Tibial nerve (tissue), 3 donors: ENCODE data around the gene SULT1C4.

Experiments used
- POLR2A ChIP-seq, 2 donors: fragments of 450-650 bp; IDR thresholded peaks; one replicate each; pipeline ENCODE4 v1.6.1; 2017; ENCODE audit warnings: antibody characterized with exemption in 2 of 2, mild to moderate bottlenecking in 2 of 2, moderate library complexity in 2 of 2
- TF ChIP-seq, protein P1 (sequence below), 5 experiments: fragments of 200-600 bp in 3 of 5; fragments of 450-650 bp in 2 of 5; sonication (generic) in 3 of 5; IDR thresholded peaks; one replicate each; pipeline ENCODE4 v1.5.1; 2016 to 2019; ENCODE audit warnings: antibody characterized with exemption in 5 of 5, mild to moderate bottlenecking in 3 of 5, moderate library complexity in 2 of 5

DNA sequence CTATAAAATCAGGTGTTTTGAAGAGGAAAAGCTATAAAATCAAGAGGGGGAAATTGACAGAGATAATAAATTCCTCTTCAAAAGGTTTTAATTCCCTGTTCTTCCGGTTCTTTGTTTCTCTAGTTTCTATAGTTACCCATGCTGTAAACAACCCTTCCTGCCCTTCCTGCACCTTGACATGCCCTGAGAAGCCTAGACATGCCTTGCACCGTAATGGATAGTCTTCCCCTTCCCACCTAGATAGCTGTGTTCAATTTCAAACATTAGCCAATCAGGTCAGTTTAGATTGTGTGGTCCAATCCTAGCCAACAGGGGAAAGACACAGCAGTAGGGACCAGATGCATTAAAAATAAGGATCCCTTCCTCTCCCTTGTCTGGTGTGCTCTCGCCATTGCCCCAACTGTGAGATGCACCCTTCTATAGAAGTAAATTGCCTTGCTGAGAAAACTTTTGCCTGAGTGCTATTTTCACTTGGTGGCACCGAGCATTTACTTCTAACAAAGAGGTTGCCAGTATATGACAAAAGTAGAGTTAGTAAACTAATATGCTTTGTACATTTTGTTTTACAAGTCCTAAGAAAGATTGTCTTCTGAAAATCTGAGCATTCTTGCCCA, 27.1 kb downstream of the SULT1C4 start:
- TF ChIP-seq, protein P1, sequence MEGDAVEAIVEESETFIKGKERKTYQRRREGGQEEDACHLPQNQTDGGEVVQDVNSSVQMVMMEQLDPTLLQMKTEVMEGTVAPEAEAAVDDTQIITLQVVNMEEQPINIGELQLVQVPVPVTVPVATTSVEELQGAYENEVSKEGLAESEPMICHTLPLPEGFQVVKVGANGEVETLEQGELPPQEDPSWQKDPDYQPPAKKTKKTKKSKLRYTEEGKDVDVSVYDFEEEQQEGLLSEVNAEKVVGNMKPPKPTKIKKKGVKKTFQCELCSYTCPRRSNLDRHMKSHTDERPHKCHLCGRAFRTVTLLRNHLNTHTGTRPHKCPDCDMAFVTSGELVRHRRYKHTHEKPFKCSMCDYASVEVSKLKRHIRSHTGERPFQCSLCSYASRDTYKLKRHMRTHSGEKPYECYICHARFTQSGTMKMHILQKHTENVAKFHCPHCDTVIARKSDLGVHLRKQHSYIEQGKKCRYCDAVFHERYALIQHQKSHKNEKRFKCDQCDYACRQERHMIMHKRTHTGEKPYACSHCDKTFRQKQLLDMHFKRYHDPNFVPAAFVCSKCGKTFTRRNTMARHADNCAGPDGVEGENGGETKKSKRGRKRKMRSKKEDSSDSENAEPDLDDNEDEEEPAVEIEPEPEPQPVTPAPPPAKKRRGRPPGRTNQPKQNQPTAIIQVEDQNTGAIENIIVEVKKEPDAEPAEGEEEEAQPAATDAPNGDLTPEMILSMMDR (IDR thresholded peaks at IDR 0.05) = no peak
- TF ChIP-seq POLR2A (IDR thresholded peaks at IDR 0.05) = no peak
